B cell (primary cell): ENCODE results near the gene CD247.

Experiments used
- EZH2 ChIP-seq: IDR thresholded peaks from 2 replicates; pipeline ENCODE4 v1.6.1; 2012; ENCODE audit warnings: borderline replicate concordance, low read depth, mild to moderate bottlenecking, moderate library complexity, low read length; ENCODE audit not compliant: insufficient read depth, poor library complexity, severe bottlenecking
- TF ChIP-seq, protein P1 (sequence below): fragments of 200-600 bp; IDR thresholded peaks from one replicate; pipeline ENCODE4 v1.8.0; 2022; ENCODE audit warnings: antibody characterized with exemption, mild to moderate bottlenecking

DNA sequence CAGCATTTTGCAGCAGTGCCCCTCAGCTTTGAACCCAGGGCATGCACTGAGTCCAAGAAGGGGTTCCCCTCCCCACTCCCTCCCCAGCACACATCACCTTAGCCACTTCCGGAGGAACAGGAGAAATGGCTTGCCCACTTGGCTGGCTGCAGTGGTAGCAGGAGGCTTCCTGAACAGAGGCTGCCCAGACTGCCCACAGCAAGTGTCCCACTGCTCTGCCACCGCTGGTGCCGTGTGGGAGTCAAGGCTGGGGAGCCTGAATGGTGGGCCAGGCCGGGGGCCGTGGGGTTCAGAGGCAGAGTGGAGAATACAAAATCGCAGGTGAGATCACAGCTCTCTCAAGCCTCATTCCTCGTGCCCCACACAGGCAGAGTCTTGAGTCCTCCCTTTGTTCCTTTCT lies 34.5 kb downstream of the CD247 start:
- TF ChIP-seq, protein P1, sequence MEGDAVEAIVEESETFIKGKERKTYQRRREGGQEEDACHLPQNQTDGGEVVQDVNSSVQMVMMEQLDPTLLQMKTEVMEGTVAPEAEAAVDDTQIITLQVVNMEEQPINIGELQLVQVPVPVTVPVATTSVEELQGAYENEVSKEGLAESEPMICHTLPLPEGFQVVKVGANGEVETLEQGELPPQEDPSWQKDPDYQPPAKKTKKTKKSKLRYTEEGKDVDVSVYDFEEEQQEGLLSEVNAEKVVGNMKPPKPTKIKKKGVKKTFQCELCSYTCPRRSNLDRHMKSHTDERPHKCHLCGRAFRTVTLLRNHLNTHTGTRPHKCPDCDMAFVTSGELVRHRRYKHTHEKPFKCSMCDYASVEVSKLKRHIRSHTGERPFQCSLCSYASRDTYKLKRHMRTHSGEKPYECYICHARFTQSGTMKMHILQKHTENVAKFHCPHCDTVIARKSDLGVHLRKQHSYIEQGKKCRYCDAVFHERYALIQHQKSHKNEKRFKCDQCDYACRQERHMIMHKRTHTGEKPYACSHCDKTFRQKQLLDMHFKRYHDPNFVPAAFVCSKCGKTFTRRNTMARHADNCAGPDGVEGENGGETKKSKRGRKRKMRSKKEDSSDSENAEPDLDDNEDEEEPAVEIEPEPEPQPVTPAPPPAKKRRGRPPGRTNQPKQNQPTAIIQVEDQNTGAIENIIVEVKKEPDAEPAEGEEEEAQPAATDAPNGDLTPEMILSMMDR, result no peak
- no peak for TF ChIP-seq EZH2
